Stimulated activated CD4-positive, alpha-beta T cell treated with anti-CD3 and anti-CD28 coated beads, Interleukin-1b, Interleukin-23, amount 100 ng/mL, for 48 hours (primary cell): ENCODE results near the gene GHRL.
A peak's percentile ranks its signal among the peaks of the same experiment; 100 is the strongest.

Source experiments
- DNase-seq: peaks from one replicate; pipeline ENCODE4 v3.0.0-alpha.2; 2020

GHRL gene

DNA sequence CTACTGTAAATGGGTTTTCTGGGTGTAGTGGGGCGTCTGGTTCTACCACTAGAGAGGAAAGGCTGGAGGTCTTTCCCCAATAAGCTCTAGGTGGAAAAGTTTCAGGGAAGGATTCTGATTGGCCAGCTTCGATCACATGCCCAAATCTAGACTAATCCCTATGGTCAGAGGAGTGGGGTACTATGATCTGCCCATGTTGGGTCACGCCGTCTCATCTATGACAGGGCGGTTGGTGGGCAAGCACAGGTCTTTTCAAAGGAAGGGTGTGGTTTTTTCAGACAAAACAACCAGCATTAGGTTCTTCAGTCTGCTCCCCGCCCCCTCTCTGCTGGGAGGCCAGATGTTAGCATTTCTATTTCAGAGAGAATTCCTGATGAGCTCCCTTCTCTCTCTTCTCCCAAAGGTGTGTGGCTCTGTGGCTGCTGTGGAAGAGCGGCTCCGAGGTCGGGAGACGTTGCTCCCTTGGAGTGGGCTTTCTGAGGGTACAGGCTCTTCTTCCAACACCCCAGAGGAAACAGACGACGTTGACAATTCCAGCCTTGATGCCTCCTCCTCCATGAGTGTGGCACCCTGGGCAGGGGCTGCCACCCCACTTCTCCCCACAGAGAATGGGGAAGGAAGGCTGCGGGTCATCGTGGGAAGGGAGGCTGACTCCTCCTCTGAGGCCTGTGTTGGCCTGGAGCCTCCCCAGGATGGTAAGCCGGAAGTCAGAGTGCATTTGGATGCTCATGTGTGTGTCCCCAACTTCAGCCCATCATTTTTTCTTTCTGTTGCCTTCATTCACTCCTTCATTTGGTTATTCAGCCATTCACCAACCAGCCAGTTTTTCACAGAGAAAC lies 54.2 kb downstream of the GHRL start:
- DNase-seq: peak; percentile 45
